Left lung (tissue), 10 donors: ENCODE measurements around the gene ZBTB11. TPM values are rescaled to one million over a fixed set of nuclear protein-coding genes. Genes with fewer than 3 reads are reported as not detected.

Experiments
- ATAC-seq: fragments of 200-7000 bp; cut with Tn5 transposase; one replicate; pipeline ENCODE4 v1.9.1; 2020; ENCODE audit warnings: moderate library complexity
- DNase-seq, 4 donors: peaks; one replicate each; pipeline ENCODE4 v3.0.0-alpha.2; 2013 to 2020
- H3K27ac ChIP-seq, 2 donors: fragments of 200-600 bp; sonication (generic) in 1 of 2; one replicate each; pipeline versions ENCODE4 v1.5.0 to v1.8.0; 2020 to 2021
- H3K27me3 ChIP-seq, 2 donors: fragments of 200-600 bp; sonication (generic) in 1 of 2; one replicate each; pipeline versions ENCODE4 v1.5.0 to v1.8.0; 2020 to 2021
- H3K36me3 ChIP-seq, 2 donors: fragments of 200-600 bp; sonication (generic) in 1 of 2; one replicate each; pipeline versions ENCODE4 v1.5.0 to v1.8.0; 2020 to 2021
- H3K4me1 ChIP-seq, 2 donors: fragments of 200-600 bp; one replicate each; pipeline ENCODE4 v1.8.0; 2021
- H3K4me3 ChIP-seq, 2 donors: fragments of 200-600 bp; sonication (generic) in 1 of 2; one replicate each; pipeline versions ENCODE4 v1.5.0 to v1.8.0; 2020 to 2021; ENCODE audit warnings: mild to moderate bottlenecking in 1 of 2
- H3K9me3 ChIP-seq, 2 donors: fragments of 200-600 bp; sonication (generic) in 1 of 2; one replicate each; pipeline versions ENCODE4 v1.5.0 to v1.8.0; 2020 to 2021
- intact Hi-C, 2 donors: fragments of 100-400 bp; cut with DNase I; formaldehyde crosslinking; loops; one replicate each; pipeline versions ENCODE4 v1.11.2 to v1.14.2; 2022
- polyA plus RNA-seq, 6 donors: library from polyadenylated mRNA; unstranded; fragments of 120-200 nt; gene quantifications; one replicate each; pipeline ENCODE4 v1.2.1, GENCODE V29; 2013; ENCODE audit not compliant: insufficient read length in 6 of 6
- total RNA-seq, 2 donors: library from RNA; stranded (reverse); fragmentation: NEBNext Ultra II Directional; extraction: Animal tissue kit (Norgen Biotek cat#: 25700); gene quantifications; one replicate each; pipeline ENCODE4 v1.2.1, GENCODE V29; 2021
- TF ChIP-seq, protein P1 (sequence below), 2 donors: fragments of 200-600 bp; sonication (generic) in 1 of 2; IDR thresholded peaks; one replicate each; pipeline versions ENCODE4 v1.5.0 to v1.8.0; 2021; ENCODE audit warnings: antibody characterized with exemption in 2 of 2
- donor health status: DM: no; HTN: yes; CAD: no.
- donor health status: DM: no; HTN: no; CAD: no.

The ZBTB11 gene
- total and polyA plus RNA-seq, 8 donors, result 16.6 to 27.7 (median 25.7) TPM

DNA sequence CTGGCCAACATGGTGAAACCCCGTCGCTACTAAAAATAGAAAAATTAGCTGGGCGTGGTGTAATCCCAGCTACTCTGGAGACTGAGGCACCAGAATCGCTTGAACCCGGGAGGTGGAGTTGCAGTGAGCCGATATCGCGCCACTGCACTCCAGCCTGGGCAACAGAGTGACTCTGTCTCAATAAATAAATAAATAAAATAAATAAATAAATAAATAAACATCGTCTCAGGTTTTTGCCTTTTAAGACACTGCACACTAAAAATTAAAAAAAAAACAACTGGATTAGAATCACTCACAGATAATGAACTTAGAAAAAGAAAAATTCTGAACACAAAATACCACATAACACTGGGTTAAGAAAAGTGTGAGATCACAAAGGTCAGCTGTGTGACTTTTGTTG lies 2.4 kb downstream of the ZBTB11 start:
- TF ChIP-seq, protein P1, sequence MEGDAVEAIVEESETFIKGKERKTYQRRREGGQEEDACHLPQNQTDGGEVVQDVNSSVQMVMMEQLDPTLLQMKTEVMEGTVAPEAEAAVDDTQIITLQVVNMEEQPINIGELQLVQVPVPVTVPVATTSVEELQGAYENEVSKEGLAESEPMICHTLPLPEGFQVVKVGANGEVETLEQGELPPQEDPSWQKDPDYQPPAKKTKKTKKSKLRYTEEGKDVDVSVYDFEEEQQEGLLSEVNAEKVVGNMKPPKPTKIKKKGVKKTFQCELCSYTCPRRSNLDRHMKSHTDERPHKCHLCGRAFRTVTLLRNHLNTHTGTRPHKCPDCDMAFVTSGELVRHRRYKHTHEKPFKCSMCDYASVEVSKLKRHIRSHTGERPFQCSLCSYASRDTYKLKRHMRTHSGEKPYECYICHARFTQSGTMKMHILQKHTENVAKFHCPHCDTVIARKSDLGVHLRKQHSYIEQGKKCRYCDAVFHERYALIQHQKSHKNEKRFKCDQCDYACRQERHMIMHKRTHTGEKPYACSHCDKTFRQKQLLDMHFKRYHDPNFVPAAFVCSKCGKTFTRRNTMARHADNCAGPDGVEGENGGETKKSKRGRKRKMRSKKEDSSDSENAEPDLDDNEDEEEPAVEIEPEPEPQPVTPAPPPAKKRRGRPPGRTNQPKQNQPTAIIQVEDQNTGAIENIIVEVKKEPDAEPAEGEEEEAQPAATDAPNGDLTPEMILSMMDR (IDR thresholded peaks at IDR 0.05), result no peak
- H3K9me3 ChIP-seq, result no peaks in the 10 kb centered on the region
- no peak overlapping the region for H3K4me3 ChIP-seq
- H3K27me3 ChIP-seq, result no peaks in the 10 kb centered on the region
- peaks cover 20 to 41% of the 10 kb centered on the region in 2 donors for H3K4me1 ChIP-seq
- DNase-seq (no peak), ATAC-seq (no peak)
- H3K36me3 ChIP-seq, result peaks cover 0 to 25% of the 10 kb centered on the region in 2 donors
- intact Hi-C loops, result no loop called here
- no peak overlapping the region for H3K27ac ChIP-seq

DNA sequence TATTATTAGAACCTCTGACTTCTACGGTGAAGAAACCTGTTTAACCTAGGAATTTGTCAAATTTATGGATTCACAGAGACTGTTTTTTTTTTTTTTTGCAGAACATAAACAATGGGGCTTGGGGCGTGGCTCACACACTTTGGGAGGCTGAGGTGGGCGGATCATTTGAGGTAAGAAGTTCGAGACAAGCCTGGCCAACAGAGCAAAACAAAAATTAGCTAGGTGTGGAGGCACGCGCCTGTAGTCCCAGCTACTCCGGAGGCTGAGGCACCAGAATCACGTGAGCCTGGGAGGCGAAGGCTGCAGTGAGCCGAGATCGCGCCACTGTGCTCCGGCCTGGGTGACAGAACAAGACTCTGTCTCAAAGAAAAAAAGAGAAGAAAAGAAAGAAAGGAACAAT lies 3.0 kb downstream of the ZBTB11 start:
- peaks cover 20 to 41% of the 10 kb centered on the region in 2 donors for H3K4me1 ChIP-seq
- H3K4me3 ChIP-seq, result no peak overlapping the region
- H3K36me3 ChIP-seq, result peaks cover 0 to 29% of the 10 kb centered on the region in 2 donors
- no peak overlapping the region for H3K27ac ChIP-seq
- no peaks in the 10 kb centered on the region for H3K27me3 ChIP-seq
- no peaks in the 10 kb centered on the region for H3K9me3 ChIP-seq
- TF ChIP-seq, protein P1 (IDR thresholded peaks at IDR 0.05), result no peak
- intact Hi-C loops, result no loop called here
- DNase-seq (no peak), ATAC-seq (no peak)

DNA sequence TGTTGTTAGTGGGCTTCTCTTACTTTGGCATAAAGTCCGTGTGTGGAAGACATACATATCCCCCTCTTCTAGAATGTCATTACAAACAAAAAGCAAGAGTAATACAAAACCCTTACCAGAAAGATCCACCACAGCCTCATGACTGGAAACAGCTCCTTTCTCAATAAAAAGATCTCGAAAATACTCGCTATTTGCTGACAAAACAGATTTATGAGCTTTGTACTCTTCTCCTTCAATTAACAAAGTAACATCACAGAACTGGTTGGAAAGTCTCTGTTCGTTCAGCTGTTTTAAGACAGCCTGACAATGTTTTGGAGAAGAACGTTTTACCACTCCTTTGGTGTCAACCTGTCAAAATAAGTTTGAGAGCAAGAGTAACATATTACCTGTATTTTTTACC lies 5.9 kb downstream of the ZBTB11 start:
- DNase-seq (no peak), ATAC-seq (no peak)
- peaks cover 11 to 29% of the 10 kb centered on the region in 2 donors for H3K4me1 ChIP-seq
- no peaks in the 10 kb centered on the region for H3K9me3 ChIP-seq
- TF ChIP-seq, protein P1 (IDR thresholded peaks at IDR 0.05), result no peak
- H3K27ac ChIP-seq, result no peak overlapping the region
- intact Hi-C loops, result no loop called here
- no peak overlapping the region for H3K4me3 ChIP-seq
- peaks cover 0 to 53% of the 10 kb centered on the region in 2 donors for H3K36me3 ChIP-seq
- H3K27me3 ChIP-seq, result no peaks in the 10 kb centered on the region

DNA sequence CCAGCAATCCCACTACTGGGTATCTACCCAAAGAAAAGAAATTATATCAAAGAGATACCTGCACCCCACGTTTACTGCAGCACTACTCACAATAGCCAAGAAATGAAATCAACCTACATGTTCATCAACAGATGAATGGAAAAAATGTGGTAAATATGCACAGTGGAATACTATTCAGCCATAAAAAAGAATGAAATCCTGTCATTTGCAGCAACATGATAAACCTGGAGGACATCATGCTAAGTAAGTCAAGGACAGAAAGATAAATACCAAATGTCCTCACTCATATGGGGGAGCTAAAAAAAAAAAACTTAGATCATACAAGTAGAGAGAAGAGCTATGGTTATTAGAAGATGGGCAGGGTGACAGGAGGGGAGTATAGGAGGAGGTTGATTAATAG lies 9.1 kb downstream of the ZBTB11 start:
- DNase-seq (no peak), ATAC-seq (no peak)
- Histone ChIP-seq H3K4me1 (peaks cover 0 to 3% of the 10 kb centered on the region in 2 donors), H3K27me3 (no peaks in the 10 kb centered on the region), H3K9me3 (no peaks in the 10 kb centered on the region), H3K4me3 (no peak overlapping the region), H3K27ac (no peak overlapping the region), H3K36me3 (peaks cover 0 to 83% of the 10 kb centered on the region in 2 donors)
- TF ChIP-seq, protein P1 (IDR thresholded peaks at IDR 0.05), result no peak
- intact Hi-C loops, result no loop called here

DNA sequence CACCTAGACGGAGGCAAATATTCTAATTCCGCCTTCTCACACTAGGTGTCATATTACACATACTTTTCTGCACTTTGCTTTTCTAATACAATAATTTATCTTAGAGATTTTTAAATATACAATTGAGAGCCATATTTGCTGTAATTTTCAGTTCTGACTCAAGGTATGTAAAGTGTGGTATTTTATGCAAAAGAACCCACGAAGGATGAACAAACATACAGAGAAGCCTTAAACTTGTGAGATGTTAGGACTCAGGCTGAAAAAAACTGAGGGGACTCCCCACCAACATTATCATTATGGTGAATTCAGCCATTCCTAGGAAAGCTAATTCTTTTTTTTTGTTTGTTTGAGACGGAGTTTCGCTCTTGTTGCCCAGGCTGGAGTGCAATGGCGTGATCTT lies 9.6 kb downstream of the ZBTB11 start:
- intact Hi-C loops, result no loop called here
- H3K4me3 ChIP-seq, result no peak overlapping the region
- no peak overlapping the region for H3K27ac ChIP-seq
- TF ChIP-seq, protein P1 (IDR thresholded peaks at IDR 0.05), result no peak
- H3K27me3 ChIP-seq, result no peaks in the 10 kb centered on the region
- ATAC-seq (peak; percentile 16), DNase-seq (no peak)
- H3K4me1 ChIP-seq, result no peaks in the 10 kb centered on the region
- H3K9me3 ChIP-seq, result no peaks in the 10 kb centered on the region
- peaks cover 0 to 89% of the 10 kb centered on the region in 2 donors for H3K36me3 ChIP-seq
